IMR-90 (cell line): Measurements from ENCODE around the gene MAS1L. TPM values are rescaled to one million over a fixed set of nuclear protein-coding genes. Genes with fewer than 3 reads are reported as not detected.

Source experiments
- ATAC-seq: fragments of 200-7000 bp; cut with Tn5 transposase; 2 replicates; pipeline ENCODE4 v1.9.1; 2020; ENCODE audit warnings: low read depth, mild to moderate bottlenecking, moderate library complexity
- BruUV-seq: library from RNA; stranded (reverse); fragments of 400-500 nt; replicated peaks from 2 replicates; lab custom pipeline; 2021; lab: Mats Ljungman, UMichigan
- CTCF ChIA-PET: fragments of 300-600 bp; formaldehyde crosslinking; extraction: SDS; loops from one replicate; lab custom pipeline; 2021; ENCODE audit warnings: antibody characterized with exemption; lab: Yijun Ruan, JAX
- POLR2A ChIA-PET: fragments of 300-600 bp; sonication (Branson Sonifier 250); formaldehyde crosslinking; loops from one replicate; lab custom pipeline; 2022; ENCODE audit warnings: antibody characterized with exemption; ENCODE audit not compliant: unreplicated experiment; lab: Charles Lee
- DNase-seq: peaks from one replicate; pipeline ENCODE4 v3.0.0; 2013
- H2AFZ ChIP-seq: replicated peaks from 2 replicates; pipeline ENCODE3; 2013; ENCODE audit warnings: low read length, mild to moderate bottlenecking; ENCODE audit not compliant: poor library complexity
- H2AK5ac ChIP-seq: 2 replicates; pipeline ENCODE4 v1.6.1; 2013; ENCODE audit warnings: low read depth, low read length, inconsistent platforms
- H2AK9ac ChIP-seq: replicated peaks from 2 replicates; pipeline ENCODE3; 2013; ENCODE audit warnings: mild to moderate bottlenecking, low read depth, low read length, moderate library complexity; ENCODE audit not compliant: poor library complexity
- H2BK120ac ChIP-seq: 2 replicates; pipeline ENCODE4 v1.6.1; 2013; ENCODE audit warnings: low read depth, low read length, inconsistent platforms
- H2BK15ac ChIP-seq: 3 replicates; pipeline ENCODE4 v1.6.1; 2013; ENCODE audit warnings: low read depth, low read length, inconsistent platforms
- H2BK20ac ChIP-seq: 2 replicates; pipeline ENCODE4 v1.6.1; 2013; ENCODE audit warnings: low read depth, mild to moderate bottlenecking, inconsistent platforms, low read length, moderate library complexity
- H2BK5ac ChIP-seq: 2 replicates; pipeline ENCODE4 v1.6.1; 2013; ENCODE audit warnings: mild to moderate bottlenecking, low read depth, low read length, inconsistent platforms; ENCODE audit not compliant: poor library complexity, severe bottlenecking
- H3K14ac ChIP-seq: replicated peaks from 2 replicates; pipeline ENCODE4 v1.6.1; 2013; ENCODE audit warnings: low read depth, low read length, inconsistent platforms
- H3K18ac ChIP-seq: 2 replicates; pipeline ENCODE4 v1.6.1; 2013; ENCODE audit warnings: low read depth, low read length, control low read depth
- H3K23ac ChIP-seq: 2 replicates; pipeline ENCODE4 v1.6.1; 2013; ENCODE audit warnings: low read depth, low read length, inconsistent platforms
- H3K27ac ChIP-seq: 2 replicates; pipeline ENCODE4 v1.5.1; 2013; ENCODE audit warnings: mild to moderate bottlenecking, control low read depth, low read length; ENCODE audit not compliant: insufficient read depth
- H3K27me3 ChIP-seq: 2 replicates; pipeline ENCODE4 v1.6.1; 2013; ENCODE audit warnings: low read length; ENCODE audit not compliant: control insufficient read depth, insufficient read depth
- H3K36me3 ChIP-seq: 2 replicates; pipeline ENCODE4 v1.6.1; 2013; ENCODE audit warnings: low read length, mixed read lengths; ENCODE audit not compliant: control insufficient read depth, insufficient read depth
- H3K4ac ChIP-seq: 2 replicates; pipeline ENCODE4 v1.6.1; 2013; ENCODE audit warnings: low read depth, low read length, inconsistent platforms
- H3K4me1 ChIP-seq: 2 replicates; pipeline ENCODE4 v1.6.1; 2013; ENCODE audit warnings: low read length, mixed read lengths; ENCODE audit not compliant: control insufficient read depth, insufficient read depth
- H3K4me2 ChIP-seq: 2 replicates; pipeline ENCODE4 v1.6.1; 2013; ENCODE audit warnings: low read depth, mild to moderate bottlenecking, control low read depth, low read length, moderate library complexity
- H3K4me3 ChIP-seq: 2 replicates; pipeline ENCODE4 v1.5.1; 2013; ENCODE audit warnings: low read depth, mild to moderate bottlenecking, control low read depth, low read length, moderate library complexity; ENCODE audit not compliant: insufficient read depth
- H3K56ac ChIP-seq: 2 replicates; pipeline ENCODE4 v1.6.1; 2013; ENCODE audit warnings: low read length, inconsistent platforms; ENCODE audit not compliant: insufficient read depth; ENCODE audit errors: extremely low read depth
- H3K79me1 ChIP-seq, 2 experiments: 2 replicates each; pipeline ENCODE4 v1.6.1; 2013; ENCODE audit warnings: low read length in 2 of 2, inconsistent platforms in 1 of 2, low read depth in 1 of 2
- H3K9ac ChIP-seq: 2 replicates; pipeline ENCODE4 v1.6.1; 2013; ENCODE audit warnings: low read depth, low read length, control low read depth
- H3K9me1 ChIP-seq: 2 replicates; pipeline ENCODE4 v1.6.1; 2013; ENCODE audit warnings: low read length, inconsistent platforms; ENCODE audit not compliant: insufficient read depth
- H3K9me3 ChIP-seq: 2 replicates; pipeline ENCODE4 v1.6.1; 2013; ENCODE audit warnings: low read length; ENCODE audit not compliant: control insufficient read depth, insufficient read depth
- H4K20me1 ChIP-seq: 2 replicates; pipeline ENCODE4 v1.6.1; 2013; ENCODE audit warnings: low read length, inconsistent platforms; ENCODE audit not compliant: insufficient read depth
- H4K5ac ChIP-seq: 2 replicates; pipeline ENCODE4 v1.6.1; 2013; ENCODE audit warnings: mild to moderate bottlenecking, low read depth, low read length, control low read depth
- H4K8ac ChIP-seq, 2 experiments: 2 replicates each; pipeline ENCODE4 v1.6.1; 2013; ENCODE audit warnings: low read depth in 2 of 2, low read length in 2 of 2, control low read depth in 1 of 2, inconsistent platforms in 1 of 2
- H4K91ac ChIP-seq: 2 replicates; pipeline ENCODE4 v1.6.1; 2013; ENCODE audit warnings: low read depth, low read length, inconsistent platforms; ENCODE audit not compliant: insufficient read depth
- BHLHE40 ChIP-seq: fragments of 150-350 bp; IDR thresholded peaks from 2 replicates; pipeline ENCODE4 v1.6.1; 2016; ENCODE audit warnings: mild to moderate bottlenecking, low read depth, low read length
- CEBPB ChIP-seq: IDR thresholded peaks from 2 replicates; pipeline ENCODE4 v1.6.1; 2012; ENCODE audit warnings: low read depth, low read length, improper control_type of control experiment
- CHD1 ChIP-seq: IDR thresholded peaks from 2 replicates; pipeline ENCODE4 v1.6.1; 2012; ENCODE audit warnings: low read depth, low read length, improper control_type of control experiment
- CTCF ChIP-seq: conservative IDR thresholded peaks from 2 replicates; pipeline ENCODE4 v1.5.1; 2012; ENCODE audit warnings: mild to moderate bottlenecking, low read depth, low read length, improper control_type of control experiment
- ELK1 ChIP-seq: fragments of 150-350 bp; IDR thresholded peaks from 2 replicates; pipeline ENCODE4 v1.6.1; 2016; ENCODE audit warnings: low read depth, mild to moderate bottlenecking, low read length, moderate library complexity, borderline replicate concordance
- FOS ChIP-seq: fragments of 150-350 bp; IDR thresholded peaks from 2 replicates; pipeline ENCODE4 v1.6.1; 2016; ENCODE audit warnings: low read depth, low read length
- MAFK ChIP-seq: IDR thresholded peaks from 2 replicates; pipeline ENCODE4 v1.6.1; 2012; ENCODE audit warnings: low read depth, low read length, improper control_type of control experiment
- MAZ ChIP-seq: IDR thresholded peaks from 2 replicates; pipeline ENCODE4 v1.6.1; 2012; ENCODE audit warnings: low read depth, mild to moderate bottlenecking, low read length, improper control_type of control experiment, moderate library complexity, borderline replicate concordance
- MXI1 ChIP-seq: IDR thresholded peaks from 2 replicates; pipeline ENCODE4 v1.6.1; 2012; ENCODE audit warnings: low read depth, mild to moderate bottlenecking, low read length, moderate library complexity, borderline replicate concordance
- NFE2L2 ChIP-seq: fragments of 150-350 bp; IDR thresholded peaks from 2 replicates; pipeline ENCODE4 v1.6.1; 2016; ENCODE audit warnings: low read depth, mild to moderate bottlenecking, low read length
- POLR2A ChIP-seq: IDR thresholded peaks from 2 replicates; pipeline ENCODE4 v1.6.1; 2012; ENCODE audit warnings: mild to moderate bottlenecking, low read depth, low read length
- RAD21 ChIP-seq: IDR thresholded peaks from 2 replicates; pipeline ENCODE4 v1.6.1; 2012; ENCODE audit warnings: low read length, improper control_type of control experiment
- RCOR1 ChIP-seq: IDR thresholded peaks from 2 replicates; pipeline ENCODE4 v1.6.1; 2012; ENCODE audit warnings: mild to moderate bottlenecking, low read length, improper control_type of control experiment; ENCODE audit not compliant: insufficient replicate concordance
- RFX5 ChIP-seq: IDR thresholded peaks from 2 replicates; pipeline ENCODE4 v1.8.0; 2012; ENCODE audit warnings: low read depth, mild to moderate bottlenecking, low read length, moderate library complexity
- SMC3 ChIP-seq: fragments of 150-350 bp; IDR thresholded peaks from 2 replicates; pipeline ENCODE4 v1.6.1; 2016; ENCODE audit warnings: low read depth, mild to moderate bottlenecking, antibody characterized with exemption, low read length, moderate library complexity
- USF2 ChIP-seq: fragments of 150-350 bp; IDR thresholded peaks from 2 replicates; pipeline ENCODE4 v1.6.1; 2017; ENCODE audit warnings: mild to moderate bottlenecking, antibody characterized with exemption, low read length, low read depth
- WGBS, 2 experiments: methylation state at CpG; one replicate each; pipeline versions ENCODE4 v1.1.5 to v1.1.7; 2013; ENCODE audit warnings: missing lambda C conversion rate in 2 of 2; ENCODE audit not compliant: insufficient read length in 1 of 2; ENCODE audit errors: extremely low coverage in 2 of 2; 5-methylcytosine and 5-hydroxymethylcytosine counted together
- dilution Hi-C: fragments of 300-500 bp; cut with HindIII; formaldehyde crosslinking; loops from one replicate; pipeline ENCODE4 v1.14.3; 2018; ENCODE audit warnings: low sequenced_read_pairs; ENCODE audit not compliant: unreplicated experiment
- in situ Hi-C: fragments of 300-500 bp; cut with MboI; formaldehyde crosslinking; loops from 3 replicates; pipeline ENCODE4 v1.14.3; 2019; ENCODE audit warnings: low sequenced_read_pairs, inconsistent platforms, mixed read lengths
- intact Hi-C: fragments of 100-400 bp; cut with micrococcal nuclease; formaldehyde crosslinking; loops from 2 replicates; pipeline ENCODE4 v1.10.0; 2022
- polyA plus RNA-seq, 3 experiments: library from polyadenylated mRNA; depleted of rRNA; stranded (reverse); fragments of >200 nt; gene quantifications; 2 replicates each; pipeline ENCODE4 v1.2.3, GENCODE V29; 2012; ENCODE audit warnings: low replicate concordance in 1 of 3
- total RNA-seq: library from RNA; depleted of rRNA; stranded (reverse); fragments of >200 nt; gene quantifications from 2 replicates; pipeline ENCODE4 v1.2.3, GENCODE V29; 2012

The MAS1L gene
- total and polyA plus RNA-seq, 2 of the 4 experiments (the other 2 are of a cell fraction): not detected

GRCh38 chr6:29522227-29522626, 34.5 kb upstream of the MAS1L start:
- H4K5ac ChIP-seq: no peak overlapping the region
- in situ Hi-C loops (no loop called here), dilution Hi-C loops (no loop called here), intact Hi-C loops (no loop called here)
- no peak overlapping the region for H2AK5ac ChIP-seq
- ChIA-PET CTCF (no interaction called here), POLR2A (no interaction called here)
- no peaks in the 10 kb centered on the region for H4K20me1 ChIP-seq
- H2AK9ac ChIP-seq: no peak overlapping the region
- H2BK15ac ChIP-seq: no peak overlapping the region
- H3K9me1 ChIP-seq: no peaks in the 10 kb centered on the region
- no peak overlapping the region for H4K8ac ChIP-seq
- H3K9me3 ChIP-seq: peaks cover 5% of the 10 kb centered on the region; the same call in 1 of the 2 replicates
- no peaks in the 10 kb centered on the region for H3K4me1 ChIP-seq
- H3K4ac ChIP-seq: no peak overlapping the region
- H2AFZ ChIP-seq: no peak overlapping the region
- H2BK5ac ChIP-seq: no peak overlapping the region
- DNase-seq (no peak), ATAC-seq (no peak)
- H3K27me3 ChIP-seq: no peaks in the 10 kb centered on the region
- H3K23ac ChIP-seq: no peak overlapping the region
- WGBS, 2 experiments: no CpG with 5 or more reads among the region's 2 CpGs
- H3K79me1 ChIP-seq: no peaks in the 10 kb centered on the region
- H3K4me2 ChIP-seq: no peak overlapping the region
- TF ChIP-seq MXI1: no peak
- no peak for TF ChIP-seq POLR2A
- TF ChIP-seq RCOR1: no peak
- TF ChIP-seq CTCF: no peak
- TF ChIP-seq USF2: no peak
- TF ChIP-seq SMC3: no peak
- no peak for TF ChIP-seq BHLHE40
- no peak for TF ChIP-seq CEBPB
- no peak for TF ChIP-seq FOS
- no peak for TF ChIP-seq RFX5
- TF ChIP-seq ELK1: no peak
- TF ChIP-seq RAD21: no peak
- no peak for TF ChIP-seq CHD1
- TF ChIP-seq MAZ: no peak
- TF ChIP-seq NFE2L2: no peak
- TF ChIP-seq MAFK: no peak
- no peak overlapping the region for H4K91ac ChIP-seq
- H3K27ac ChIP-seq: no peak overlapping the region
- no peak overlapping the region for H3K14ac ChIP-seq
- no peak overlapping the region for H2BK20ac ChIP-seq
- no peak overlapping the region for H3K56ac ChIP-seq
- BruUV-seq: no TSS peak
- H2BK120ac ChIP-seq: no peak overlapping the region
- no peak overlapping the region for H3K4me3 ChIP-seq
- no peak overlapping the region for H3K18ac ChIP-seq
- H3K9ac ChIP-seq: no peak overlapping the region
- H3K36me3 ChIP-seq: no peaks in the 10 kb centered on the region
